ENCODE results near the gene SLC15A3.

The SLC15A3 gene

DNA sequence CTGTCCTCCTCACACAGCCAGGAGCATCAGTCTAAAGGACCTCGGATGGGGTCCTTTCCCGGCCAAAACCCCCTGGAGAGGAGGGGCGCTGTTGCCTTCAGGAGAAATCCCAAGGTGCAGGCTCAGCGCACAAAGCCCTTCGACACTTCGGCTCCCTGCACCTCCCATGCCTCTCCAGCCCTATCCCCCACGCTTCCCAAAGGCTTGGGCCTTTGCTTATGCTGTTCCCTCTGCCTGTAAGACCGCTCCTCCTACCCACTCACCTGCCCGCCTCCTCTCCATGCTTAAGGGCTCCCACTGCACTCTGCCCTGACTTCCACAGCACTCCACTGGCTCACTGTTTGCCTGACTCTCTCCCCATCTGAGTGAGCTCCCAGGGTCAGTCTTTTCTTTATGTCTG lies 13.5 kb downstream of the SLC15A3 start:
- ATAC-seq (ENCODE audit: insufficient read depth, low read depth) (no peak), DNase-seq (no peak)
- no peaks in the 10 kb centered on the region for H3K9me3 ChIP-seq (ENCODE audit: insufficient read depth, low read length, severe bottlenecking)
- H3K36me3 ChIP-seq (ENCODE audit: insufficient read depth, low read length) = no peaks in the 10 kb centered on the region
- no peak overlapping the region for H3K4me2 ChIP-seq (ENCODE audit: insufficient read depth, low read length)
- no peaks in the 10 kb centered on the region for H3K4me1 ChIP-seq (ENCODE audit: insufficient read depth, low read length)
- H3K27ac ChIP-seq (ENCODE audit: low read length) = no peak overlapping the region
- TF ChIP-seq EZH2 (IDR thresholded peaks at IDR 0.05; ENCODE audit: borderline replicate concordance, low read depth, low read length, severe bottlenecking) = no peak
- TF ChIP-seq, protein P1, sequence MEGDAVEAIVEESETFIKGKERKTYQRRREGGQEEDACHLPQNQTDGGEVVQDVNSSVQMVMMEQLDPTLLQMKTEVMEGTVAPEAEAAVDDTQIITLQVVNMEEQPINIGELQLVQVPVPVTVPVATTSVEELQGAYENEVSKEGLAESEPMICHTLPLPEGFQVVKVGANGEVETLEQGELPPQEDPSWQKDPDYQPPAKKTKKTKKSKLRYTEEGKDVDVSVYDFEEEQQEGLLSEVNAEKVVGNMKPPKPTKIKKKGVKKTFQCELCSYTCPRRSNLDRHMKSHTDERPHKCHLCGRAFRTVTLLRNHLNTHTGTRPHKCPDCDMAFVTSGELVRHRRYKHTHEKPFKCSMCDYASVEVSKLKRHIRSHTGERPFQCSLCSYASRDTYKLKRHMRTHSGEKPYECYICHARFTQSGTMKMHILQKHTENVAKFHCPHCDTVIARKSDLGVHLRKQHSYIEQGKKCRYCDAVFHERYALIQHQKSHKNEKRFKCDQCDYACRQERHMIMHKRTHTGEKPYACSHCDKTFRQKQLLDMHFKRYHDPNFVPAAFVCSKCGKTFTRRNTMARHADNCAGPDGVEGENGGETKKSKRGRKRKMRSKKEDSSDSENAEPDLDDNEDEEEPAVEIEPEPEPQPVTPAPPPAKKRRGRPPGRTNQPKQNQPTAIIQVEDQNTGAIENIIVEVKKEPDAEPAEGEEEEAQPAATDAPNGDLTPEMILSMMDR (IDR thresholded peaks at IDR 0.05; ENCODE audit: borderline replicate concordance, extremely low read depth, low read length, poor library complexity, severe bottlenecking) = no peak
- no peaks in the 10 kb centered on the region for H4K20me1 ChIP-seq (ENCODE audit: insufficient read depth, low read length)
- peaks cover 4% of the 10 kb centered on the region for H3K27me3 ChIP-seq (ENCODE audit: insufficient read depth, low read length, poor library complexity)
- no peaks in the 10 kb centered on the region for H3K79me2 ChIP-seq (ENCODE audit: insufficient read depth, low read length)
- H3K4me3 ChIP-seq (ENCODE audit: low read depth in 1 of 2, low read length in 2 of 2) = no peak overlapping the region
- no peak overlapping the region for H3K9ac ChIP-seq (ENCODE audit: low read depth, low read length)
- H2AFZ ChIP-seq (ENCODE audit: low read depth, low read length) = no peak overlapping the region

- Histone ChIP-seq H3K36me3 (ENCODE audit: insufficient read depth, low read length) (no peaks in the 10 kb centered on the region), H3K79me2 (ENCODE audit: insufficient read depth, low read length) (no peaks in the 10 kb centered on the region), H3K4me1 (ENCODE audit: insufficient read depth, low read length) (no peaks in the 10 kb centered on the region), H3K27ac (ENCODE audit: low read length) (no peak overlapping the region), H3K4me3 (ENCODE audit: low read depth in 1 of 2, low read length in 2 of 2) (no peak overlapping the region), H3K9me3 (ENCODE audit: insufficient read depth, low read length, severe bottlenecking) (no peaks in the 10 kb centered on the region), H2AFZ (ENCODE audit: low read depth, low read length) (no peak overlapping the region), H4K20me1 (ENCODE audit: insufficient read depth, low read length) (no peaks in the 10 kb centered on the region), H3K4me2 (ENCODE audit: insufficient read depth, low read length) (no peak overlapping the region), H3K27me3 (ENCODE audit: insufficient read depth, low read length, poor library complexity) (peaks cover 4% of the 10 kb centered on the region), H3K9ac (ENCODE audit: low read depth, low read length) (no peak overlapping the region)
- TF ChIP-seq EZH2 (IDR thresholded peaks at IDR 0.05; ENCODE audit: borderline replicate concordance, low read depth, low read length, severe bottlenecking) = no peak
- TF ChIP-seq, protein P1 (IDR thresholded peaks at IDR 0.05; ENCODE audit: borderline replicate concordance, extremely low read depth, low read length, poor library complexity, severe bottlenecking) = no peak
- DNase-seq (no peak), ATAC-seq (ENCODE audit: insufficient read depth, low read depth) (no peak)
Observed at GRCh38 chr11:60937811-60938210, 14.2 kb downstream of the SLC15A3 start.

DNA sequence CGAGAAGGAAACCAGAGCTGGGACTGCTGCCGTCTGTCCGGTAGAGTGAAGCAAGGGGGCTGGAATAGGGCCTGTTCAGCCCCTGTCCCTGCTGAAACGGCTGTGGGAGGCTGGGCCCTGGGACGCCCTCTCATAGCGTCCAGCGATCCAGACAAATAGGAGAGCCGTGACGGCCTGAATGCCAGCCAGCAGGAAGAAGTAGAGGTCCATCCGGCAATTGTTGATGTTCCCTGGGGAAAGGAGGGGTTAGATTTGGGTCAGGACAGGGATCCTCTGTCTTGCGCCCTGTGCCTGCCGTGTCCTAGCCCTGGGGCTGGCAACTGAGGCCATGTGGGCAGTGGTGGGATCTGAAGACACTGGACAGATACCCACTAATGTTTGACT lies 14.8 kb downstream of the SLC15A3 start:
- ATAC-seq (ENCODE audit: insufficient read depth, low read depth) (no peak), DNase-seq (no peak)
- Histone ChIP-seq H3K27me3 (ENCODE audit: insufficient read depth, low read length, poor library complexity) (peaks cover 4% of the 10 kb centered on the region), H3K9me3 (ENCODE audit: insufficient read depth, low read length, severe bottlenecking) (no peaks in the 10 kb centered on the region), H3K4me2 (ENCODE audit: insufficient read depth, low read length) (no peak overlapping the region), H3K4me1 (ENCODE audit: insufficient read depth, low read length) (no peaks in the 10 kb centered on the region), H3K79me2 (ENCODE audit: insufficient read depth, low read length) (no peaks in the 10 kb centered on the region), H4K20me1 (ENCODE audit: insufficient read depth, low read length) (no peaks in the 10 kb centered on the region), H2AFZ (ENCODE audit: low read depth, low read length) (no peak overlapping the region), H3K27ac (ENCODE audit: low read length) (no peak overlapping the region), H3K36me3 (ENCODE audit: insufficient read depth, low read length) (no peaks in the 10 kb centered on the region), H3K4me3 (ENCODE audit: low read depth in 1 of 2, low read length in 2 of 2) (no peak overlapping the region), H3K9ac (ENCODE audit: low read depth, low read length) (no peak overlapping the region)
- no peak for TF ChIP-seq EZH2 (IDR thresholded peaks at IDR 0.05; ENCODE audit: borderline replicate concordance, low read depth, low read length, severe bottlenecking)
- TF ChIP-seq, protein P1 (IDR thresholded peaks at IDR 0.05; ENCODE audit: borderline replicate concordance, extremely low read depth, low read length, poor library complexity, severe bottlenecking) = no peak

Data from DND-41 (cell line).